Renal cortical epithelial cell (primary cell): Measurements from ENCODE around the gene CCNY. TPM values are rescaled to one million over a fixed set of nuclear protein-coding genes. Genes with fewer than 3 reads are reported as not detected.
"Not testable (repeated sequence)": the region's sequence is repeated elsewhere in the genome, so short reads cannot be mapped to it uniquely, and the experiment has no call there.

Source experiments
- DNase-seq: peaks from one replicate; pipeline ENCODE4 v3.0.0-alpha.2; 2011; ENCODE audit warnings: low read depth
- total RNA-seq: library from RNA; depleted of rRNA; stranded (reverse); fragments of >200 nt; gene quantifications from 2 replicates; pipeline ENCODE4 v1.2.3, GENCODE V29; 2014

Gene CCNY
- total RNA-seq, 1 donor from 2014 or later, result 59.3 TPM

DNA sequence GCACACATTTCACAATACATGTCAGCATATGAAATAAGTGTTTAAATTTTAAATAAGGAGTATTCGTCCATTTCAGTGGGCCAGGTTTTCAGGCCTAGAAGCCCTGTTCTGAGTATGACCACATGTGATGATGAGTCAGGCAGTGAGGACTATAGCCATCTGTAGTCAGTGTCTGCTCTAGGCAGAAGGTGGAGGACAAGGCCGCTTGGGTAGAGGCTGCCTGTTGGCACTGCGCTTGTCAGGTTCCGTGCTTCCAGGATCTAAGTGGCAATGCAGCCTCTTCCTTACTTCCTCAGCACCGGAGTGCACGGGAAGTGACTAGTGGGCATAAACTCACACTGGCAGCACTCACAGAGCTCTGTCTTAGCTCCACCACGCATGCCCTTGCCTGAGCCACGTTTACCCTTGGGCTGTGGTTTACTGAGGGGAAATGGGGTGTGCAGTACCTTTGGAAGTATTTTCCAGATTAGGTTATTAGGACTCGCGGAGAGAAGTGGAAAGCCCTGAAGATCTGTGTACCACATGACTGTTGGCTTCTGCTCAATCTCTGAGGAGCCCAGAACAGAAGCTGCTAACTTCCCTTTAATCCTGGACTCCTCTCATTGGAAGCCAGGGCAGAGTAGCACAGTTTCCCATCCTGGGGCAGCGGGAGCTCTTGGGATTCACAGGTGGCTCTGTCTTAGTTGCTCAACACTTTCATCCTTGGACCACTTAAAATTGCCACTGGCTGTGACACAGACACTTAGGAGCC is 181.3 kb downstream of the CCNY start:
- DNase-seq, result peak; percentile 28

DNA sequence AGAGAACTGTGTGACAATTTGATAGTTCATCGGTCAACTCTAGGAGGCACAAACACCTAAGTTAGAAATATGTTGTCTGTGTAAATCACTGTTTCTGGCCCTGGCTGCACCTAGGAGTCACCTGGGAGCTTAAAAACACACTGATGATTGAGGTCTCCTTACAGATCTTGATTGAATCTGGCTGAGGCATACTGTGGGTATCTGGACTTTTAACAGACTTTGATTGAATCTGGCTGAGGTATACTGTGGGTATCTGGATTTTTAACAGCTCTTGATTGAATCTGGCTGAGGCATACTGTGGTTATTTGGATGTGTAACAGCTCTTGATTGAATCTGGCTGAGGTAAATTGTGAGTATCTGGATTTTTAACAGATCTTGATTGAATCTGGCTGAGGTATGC is 181.9 kb downstream of the CCNY start:
- not testable (repeated sequence) for DNase-seq

DNA sequence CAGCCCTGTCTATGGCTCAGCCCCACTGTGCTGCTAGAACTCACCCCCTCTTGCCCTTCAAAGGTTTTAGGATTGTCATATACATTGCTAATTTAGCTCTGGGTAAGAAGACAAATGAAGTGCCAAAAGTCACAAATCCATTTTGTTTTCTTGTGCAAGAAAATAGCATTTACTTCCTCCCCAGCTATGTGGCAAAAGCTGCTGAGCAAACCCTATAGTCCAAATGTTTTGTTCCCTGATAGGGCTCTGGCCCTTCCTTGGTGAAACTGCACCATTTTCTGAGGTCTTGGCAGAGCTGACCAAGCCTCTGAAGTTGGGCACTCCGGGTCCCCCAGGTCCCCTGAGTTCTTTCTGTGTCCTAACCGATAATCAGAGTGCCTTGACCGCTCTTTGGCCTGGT is 184.7 kb downstream of the CCNY start:
- DNase-seq, result no peak

DNA sequence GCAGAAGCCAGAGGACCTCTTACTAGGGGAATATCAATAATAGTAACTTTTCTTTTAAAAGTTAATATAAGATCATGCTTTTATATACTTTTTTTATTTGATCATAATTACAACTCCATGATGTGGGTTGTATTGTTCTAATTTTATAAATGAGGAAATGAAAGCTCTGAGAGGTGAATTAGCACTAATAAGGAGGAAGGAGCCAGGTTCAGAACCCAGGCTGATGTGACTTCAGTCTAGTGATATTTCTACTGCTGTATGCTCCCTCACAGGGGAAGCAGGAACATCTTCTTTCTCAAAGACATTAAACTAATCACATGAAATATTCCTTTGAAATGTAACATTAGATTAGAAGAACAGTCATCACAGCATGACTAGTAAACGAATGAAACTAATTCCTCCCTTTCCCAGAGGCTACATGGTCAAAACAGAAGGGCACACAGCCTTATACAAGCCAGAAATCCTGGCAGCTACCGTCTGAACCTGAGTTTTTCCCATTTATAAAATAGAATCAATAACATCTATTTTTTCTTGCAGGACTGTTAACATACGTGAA is 187.4 kb downstream of the CCNY start:
- DNase-seq, result no peak

DNA sequence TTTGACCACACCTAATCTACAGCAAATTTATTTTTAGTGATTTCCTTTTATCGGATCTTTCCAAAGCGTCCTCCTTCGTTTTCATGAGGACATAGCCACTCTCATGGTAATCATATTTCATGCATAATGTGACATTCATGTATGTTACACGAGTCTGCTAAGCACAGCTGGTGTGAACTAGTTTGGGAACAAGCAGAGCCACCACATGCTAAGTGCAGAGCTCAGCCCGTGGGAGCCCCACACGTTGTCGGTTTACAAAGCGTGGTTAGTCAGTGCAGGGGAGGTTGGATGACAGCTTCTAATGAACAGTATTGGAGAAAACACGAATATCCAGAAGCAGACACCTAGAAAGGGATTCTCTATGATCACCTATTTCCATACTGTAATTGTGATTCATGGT is 190.4 kb downstream of the CCNY start:
- no peak for DNase-seq

DNA sequence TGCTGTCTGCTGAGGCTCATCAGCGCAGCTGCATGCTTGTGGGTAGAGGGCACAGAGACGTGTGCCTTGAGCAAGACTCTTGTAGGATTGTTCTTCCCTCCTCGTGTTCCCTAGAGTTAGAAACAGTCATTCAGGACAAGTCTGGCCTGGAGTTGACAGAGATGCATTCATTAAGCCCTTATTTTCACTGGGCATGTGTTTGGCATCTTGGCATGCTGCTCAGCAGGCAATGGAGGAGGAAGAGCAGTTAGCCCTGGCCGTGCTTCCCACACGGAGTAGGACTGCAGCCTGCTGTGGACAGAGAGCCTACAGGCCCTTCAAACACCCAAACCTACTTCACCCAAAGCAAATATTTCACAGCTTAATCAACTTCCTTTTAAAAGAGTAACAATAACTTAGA is 195.8 kb downstream of the CCNY start:
- no peak for DNase-seq

DNA sequence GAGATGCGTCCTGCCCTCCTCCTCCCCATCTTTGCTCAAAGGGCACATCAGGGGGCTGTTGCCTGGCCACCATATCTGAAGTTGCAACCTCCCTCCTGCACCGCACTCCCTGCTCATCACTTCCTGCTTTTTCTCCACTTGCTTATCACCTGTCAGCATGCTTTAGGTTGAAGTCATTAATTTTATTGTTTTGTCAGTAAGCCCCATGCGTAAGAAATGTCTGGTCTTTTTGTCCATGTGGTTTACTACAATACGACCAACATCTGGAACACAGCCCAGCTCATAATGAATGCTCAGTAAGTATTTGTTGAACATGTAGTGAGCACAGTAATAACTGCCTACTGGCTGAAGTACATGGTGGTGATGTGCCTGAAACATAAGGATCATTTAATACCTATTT is 197.3 kb downstream of the CCNY start:
- DNase-seq, result no peak

DNA sequence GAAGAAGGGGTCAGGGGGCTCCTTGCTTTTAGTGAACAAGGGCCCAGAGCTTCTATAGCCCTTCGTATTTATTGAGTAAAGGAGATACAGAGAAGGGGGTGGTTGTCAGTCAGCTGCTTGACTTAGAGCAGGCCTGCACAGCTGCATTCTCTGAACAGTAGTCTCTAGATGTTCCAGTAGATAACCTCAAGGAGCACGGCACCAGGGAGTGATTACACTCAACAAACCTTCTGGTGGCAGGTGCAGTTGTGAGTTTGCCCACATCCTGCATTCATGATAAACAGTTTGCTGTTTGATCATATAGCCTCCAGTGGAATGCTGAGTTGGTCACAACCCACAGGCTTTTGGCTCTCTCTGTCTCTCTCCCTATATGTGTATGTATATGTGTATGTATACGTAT is 198.8 kb downstream of the CCNY start:
- DNase-seq, result no peak

DNA sequence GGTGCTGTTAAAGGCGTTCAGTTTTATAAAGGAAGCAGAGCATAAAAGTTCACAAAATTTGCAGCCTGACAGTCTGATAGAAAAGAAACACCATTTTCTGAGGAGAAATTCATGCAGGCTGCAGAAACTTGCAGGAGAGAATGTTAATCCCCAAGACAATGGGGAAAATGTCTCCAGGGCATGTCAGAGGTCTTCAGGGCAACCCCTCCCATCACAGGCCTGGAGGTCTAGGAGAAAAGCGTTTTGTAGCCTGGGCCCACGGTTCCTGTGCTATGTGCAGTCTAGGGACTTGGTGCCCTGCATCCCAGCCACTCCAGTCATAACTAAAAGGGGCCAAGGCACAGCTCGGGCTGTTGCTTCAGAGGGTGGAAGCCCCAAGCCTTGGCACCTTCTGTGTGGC is 200.5 kb downstream of the CCNY start:
- DNase-seq, result no peak

DNA sequence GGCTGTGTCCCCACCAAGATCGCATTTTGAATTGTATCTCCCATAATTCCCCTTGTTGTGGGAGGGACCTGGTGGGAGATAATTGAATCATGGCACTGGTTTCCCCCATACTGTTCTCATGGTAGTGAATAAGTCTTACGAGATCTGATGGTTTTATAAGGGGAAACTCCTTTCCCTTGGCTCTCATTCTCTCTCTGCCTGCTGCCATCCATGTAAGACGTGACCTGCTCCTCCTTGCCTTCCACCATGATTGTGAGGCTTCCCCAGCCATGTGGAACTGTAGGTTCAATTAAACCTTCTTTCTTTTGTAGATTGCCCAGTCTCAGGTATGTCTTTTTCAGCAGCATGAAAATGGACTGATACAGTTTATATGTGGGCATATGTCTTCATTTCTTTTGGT is 201.6 kb downstream of the CCNY start:
- DNase-seq, result not testable (repeated sequence)

DNA sequence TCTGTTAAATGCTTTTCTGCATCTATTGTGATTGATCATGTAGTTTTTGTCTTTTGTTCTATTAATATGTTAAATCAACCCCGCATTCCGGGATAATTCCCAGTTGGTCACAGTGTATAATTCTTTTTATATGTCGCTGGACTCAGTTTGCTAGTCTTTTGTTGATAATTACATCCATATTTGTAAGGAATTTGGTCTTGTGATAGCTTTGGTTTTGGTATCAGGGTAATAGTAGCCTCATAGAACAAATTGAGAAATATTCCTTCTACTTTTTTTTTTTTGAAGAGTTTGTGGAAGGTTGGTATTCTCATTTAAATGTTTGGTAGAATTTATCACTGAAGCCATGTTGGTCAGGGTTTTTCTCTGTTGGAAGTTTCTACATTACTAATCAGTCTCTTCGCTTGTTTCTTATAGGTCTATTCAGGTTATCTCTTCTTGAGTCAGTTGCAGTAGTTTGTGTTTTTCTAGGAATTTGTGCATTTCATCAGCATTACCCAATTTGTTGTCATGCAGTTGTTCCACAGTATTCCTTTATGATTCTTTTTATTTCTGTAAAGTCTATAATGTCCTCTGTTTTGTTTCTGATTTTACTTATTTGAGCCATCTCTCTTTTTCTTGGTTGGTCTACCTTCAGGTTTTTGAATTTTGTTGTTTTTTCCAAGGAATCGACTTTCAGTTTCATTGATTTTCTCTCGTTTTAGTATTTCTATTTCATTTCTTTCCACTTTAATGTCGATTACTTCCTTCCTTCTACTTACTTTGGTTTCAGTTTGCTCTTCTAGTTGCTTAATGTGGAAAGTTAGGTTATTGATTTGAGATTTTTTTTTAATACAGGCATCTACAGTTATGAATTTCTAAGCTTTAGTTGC is 204.2 kb downstream of the CCNY start:
- no peak for DNase-seq

DNA sequence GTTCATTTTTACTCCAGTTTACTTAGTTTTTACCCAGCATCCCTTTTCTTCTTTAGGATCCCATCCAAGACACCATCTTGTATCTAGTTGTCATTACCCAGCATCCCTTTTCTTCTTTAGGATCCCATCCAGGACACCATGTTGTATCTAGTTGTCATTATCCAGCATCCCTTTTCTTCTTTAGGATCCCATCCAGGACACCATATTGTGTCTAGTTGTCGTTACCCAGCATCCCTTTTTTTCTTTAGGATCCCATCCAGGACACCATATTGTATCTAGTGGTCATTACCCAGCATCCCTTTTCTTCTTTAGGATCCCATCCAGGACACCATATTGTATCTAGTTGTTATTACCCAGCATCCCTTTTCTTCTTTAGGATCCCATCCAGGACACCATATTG is 205.4 kb downstream of the CCNY start:
- DNase-seq, result no peak

DNA sequence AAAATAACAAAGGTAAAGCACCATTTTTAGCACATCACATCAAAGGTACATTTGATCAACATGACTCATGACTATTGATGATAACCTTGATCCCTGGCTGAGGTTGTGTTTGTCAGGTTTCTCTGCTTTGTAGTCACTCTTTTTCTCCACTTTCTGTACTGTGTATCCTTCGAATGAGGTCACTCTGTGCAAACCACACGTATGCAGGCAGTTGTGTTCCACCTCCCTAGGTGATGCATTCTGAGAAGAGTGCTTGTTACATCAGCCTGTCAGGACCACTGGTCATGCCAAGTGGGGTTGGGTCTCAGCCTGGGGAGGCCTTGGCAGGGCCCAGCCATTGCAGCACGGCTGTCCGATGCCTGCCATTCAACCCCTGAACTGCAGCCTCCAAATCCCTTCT is 206.0 kb downstream of the CCNY start:
- DNase-seq, result no peak

DNA sequence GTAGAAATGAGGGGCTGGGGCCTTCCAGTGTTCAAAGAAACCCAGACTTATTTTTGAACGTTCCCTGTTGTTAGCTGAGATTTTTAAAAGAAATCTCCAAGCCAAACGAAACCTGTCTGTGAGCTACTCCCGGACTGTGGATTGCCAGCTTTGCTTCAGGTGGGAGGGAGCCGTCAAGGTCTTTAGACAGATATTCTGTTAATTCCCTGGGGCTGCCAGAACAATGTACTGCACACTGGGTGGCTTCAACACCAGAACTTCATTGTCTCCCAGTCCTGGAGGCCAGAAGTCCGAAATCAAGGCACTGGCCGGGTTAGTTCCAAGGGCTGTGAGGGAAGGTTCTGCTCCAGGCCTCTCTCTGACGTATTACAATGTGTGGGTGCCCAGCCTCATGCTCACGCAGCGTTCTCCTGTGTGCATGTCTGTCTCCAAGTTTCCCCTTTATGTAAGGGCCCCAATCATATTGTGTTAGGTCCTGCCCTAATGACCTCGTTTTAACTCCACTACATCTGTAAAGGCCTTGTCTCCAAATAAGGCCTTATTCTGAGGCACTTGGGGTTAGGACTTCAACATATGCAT is 208.9 kb downstream of the CCNY start:
- DNase-seq, result no peak

DNA sequence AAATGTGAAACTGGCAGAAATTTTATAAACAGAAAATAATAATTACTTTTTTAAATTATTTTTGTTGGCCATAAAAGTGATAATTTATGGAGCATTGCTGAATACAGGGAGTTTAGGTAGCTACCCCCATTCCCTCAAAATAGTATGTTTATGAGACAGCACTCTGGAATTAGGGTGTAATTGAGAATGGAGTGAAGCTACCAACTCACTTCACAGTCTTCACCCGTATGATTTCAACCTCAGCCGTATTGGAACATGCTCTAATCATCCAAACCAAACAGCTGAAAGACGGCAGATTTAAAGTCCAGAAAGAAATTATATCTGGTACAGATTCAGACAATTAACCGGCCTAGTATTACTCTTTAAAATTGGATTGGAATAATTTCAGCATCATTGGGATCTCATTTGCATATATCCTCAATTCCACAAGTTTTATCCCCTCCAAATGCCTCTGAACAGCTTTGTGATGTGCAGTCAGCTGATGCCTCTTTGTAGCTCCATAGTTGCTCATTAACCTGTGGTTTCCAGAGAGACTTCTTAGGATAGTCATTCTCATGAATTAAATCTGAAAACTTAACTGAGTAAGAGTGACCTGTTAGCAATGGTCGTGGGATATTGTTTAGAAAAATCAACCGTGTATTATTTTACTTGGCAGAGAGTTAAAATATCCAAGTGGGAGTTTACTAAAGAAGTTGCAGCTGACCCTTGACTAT is 209.7 kb downstream of the CCNY start:
- peak; percentile 98 for DNase-seq

DNA sequence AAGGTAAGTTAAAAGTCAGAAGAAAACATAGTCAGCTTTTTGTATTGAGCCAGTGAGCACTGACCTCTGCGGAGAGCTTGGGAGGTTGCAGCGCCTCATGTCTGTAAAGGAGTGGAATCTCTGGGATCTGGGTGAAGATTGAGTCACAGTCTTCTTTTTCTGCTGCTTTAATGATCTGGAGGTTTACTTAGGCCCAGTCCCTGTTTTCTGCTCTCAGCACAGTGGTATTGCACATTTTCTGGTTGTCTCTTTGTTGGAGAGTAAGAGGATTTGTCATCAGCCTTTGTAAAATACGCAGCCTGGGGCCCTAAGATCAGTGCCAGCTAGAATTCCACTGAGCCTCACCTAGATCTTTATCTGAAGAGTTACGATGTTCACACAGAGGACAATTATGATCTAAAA is 210.5 kb downstream of the CCNY start:
- DNase-seq, result peak; percentile 90

DNA sequence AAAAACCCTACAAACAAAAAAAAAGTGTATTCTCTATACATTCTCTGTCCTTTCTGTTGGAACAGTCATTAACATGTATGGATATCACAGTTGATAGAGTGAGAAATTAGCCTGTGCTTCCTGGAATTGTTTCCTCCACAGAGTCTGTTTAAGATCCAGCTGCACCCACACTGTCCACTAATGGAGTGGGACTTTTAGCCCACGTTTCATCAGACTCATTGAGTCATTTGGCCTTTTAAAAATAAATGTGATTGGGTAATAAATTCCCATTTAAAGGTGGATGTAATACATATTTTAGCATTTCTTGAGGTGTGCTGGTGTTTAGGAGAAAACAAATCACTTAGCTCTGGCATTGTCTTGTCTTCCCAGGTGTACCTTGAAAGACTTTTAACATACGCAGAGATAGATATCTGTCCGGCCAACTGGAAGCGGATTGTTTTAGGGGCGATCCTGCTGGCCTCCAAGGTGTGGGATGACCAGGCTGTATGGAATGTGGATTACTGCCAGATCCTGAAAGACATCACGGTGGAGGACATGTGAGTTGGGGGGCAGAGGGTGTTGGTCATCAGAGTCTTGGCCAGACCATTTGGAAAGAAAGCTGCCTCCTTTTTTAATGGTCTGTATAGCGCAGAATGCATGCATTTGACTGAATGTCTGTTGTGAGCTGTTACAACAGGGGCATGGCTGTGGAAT is 216.5 kb downstream of the CCNY start:
- DNase-seq, result peak; percentile 29

DNA sequence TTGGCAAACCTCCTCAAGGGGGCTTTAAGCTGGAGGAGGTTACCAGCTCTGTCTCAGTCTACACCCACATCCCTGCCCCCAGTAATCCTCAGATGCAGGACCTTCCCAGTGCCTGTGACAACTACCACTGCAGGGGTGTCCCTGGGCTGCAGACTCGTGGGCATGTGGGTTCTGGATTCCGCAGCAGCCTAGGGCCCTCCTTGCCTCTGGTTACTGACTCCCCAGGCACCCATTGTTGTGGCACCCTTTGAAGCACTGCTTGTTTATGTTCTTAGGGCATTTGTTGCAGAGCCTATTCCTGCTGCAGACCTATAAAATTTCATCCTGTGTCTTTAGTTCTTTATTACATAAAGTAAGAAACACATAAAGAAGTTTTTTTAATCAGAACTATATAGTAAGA is 217.7 kb downstream of the CCNY start:
- DNase-seq, result no peak

DNA sequence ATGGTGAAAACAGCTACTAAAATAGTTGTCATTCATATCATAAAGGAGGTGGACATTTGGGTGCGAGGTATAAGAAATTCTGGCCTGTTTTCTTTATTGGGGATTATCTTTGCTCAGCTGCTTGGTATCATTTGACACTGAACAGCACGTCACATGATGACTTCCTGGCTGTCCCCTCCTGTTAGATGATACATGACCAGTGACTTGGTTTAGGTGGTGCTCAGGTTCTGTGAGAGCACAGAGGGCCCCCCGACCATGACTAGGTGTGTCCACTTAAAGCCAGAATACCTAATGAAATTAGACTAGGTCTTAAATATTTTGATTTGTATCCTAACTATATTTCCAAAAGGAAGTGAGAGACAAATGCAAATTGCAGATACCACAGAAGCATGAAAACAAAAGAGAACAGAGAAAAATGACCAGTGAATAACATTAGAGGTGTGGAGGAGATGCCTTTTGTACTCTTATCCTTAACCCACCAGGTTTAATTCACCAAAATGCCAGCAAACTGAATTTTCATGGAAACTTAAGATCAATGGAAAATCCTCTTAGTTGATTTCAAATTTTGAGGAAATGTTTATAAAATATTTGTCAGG is 218.2 kb downstream of the CCNY start:
- DNase-seq, result no peak

DNA sequence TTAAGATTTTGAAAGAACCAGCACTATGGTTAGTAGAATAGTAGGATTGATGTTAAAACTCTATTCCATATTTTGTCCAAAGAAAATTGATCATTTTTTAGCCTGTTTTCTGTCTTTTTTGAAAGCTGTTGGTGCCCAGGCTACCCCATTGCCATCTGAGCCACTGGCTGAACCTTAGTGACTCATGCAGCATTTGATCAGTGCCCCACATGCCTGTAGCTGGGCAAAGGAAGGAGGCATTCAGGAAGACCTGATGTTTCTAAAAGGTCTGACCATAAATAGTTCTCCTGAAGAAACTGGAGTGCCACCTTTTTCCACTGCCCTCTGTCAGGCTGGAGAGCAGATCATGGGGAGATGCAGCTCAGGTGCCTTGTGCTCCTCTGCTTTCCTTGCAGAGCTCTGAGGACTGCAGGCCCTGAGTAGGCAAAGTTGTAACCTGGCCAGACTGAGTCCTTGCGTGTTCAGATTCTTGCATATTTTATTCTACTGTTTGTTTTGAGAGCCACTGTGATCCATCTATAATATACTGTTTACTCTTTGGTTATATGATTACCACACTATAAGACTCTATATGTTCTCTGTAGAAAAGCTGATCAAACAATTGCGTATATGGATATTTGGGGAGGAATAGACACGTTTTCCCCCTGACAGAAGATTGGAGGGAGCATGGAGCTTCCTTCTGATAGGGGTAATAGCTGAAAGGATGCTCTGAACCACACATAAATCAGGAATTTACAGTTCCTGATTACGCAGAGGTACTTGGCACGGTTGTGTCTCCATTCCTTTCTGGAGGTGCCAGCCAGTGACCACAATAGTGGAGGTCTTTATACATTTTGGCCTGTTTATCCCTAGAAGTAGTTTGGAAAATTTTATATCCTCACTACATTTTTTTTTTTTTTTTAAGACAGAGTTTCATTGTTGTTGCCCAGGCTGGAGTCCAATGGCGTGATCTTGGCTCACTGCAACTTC is 219.9 kb downstream of the CCNY start:
- DNase-seq, result peak; percentile 57
